Body of pancreas (tissue), 4 donors: ENCODE measurements around the gene GRIA1.

Experiments used
- CTCF ChIP-seq, 7 experiments: fragments of 450-650 bp in 4 of 7; fragments of 200-600 bp in 3 of 7; sonication (generic) in 3 of 7; IDR thresholded peaks; one replicate each; pipeline ENCODE4 v1.5.1; 2016 to 2019; ENCODE audit warnings: antibody characterized with exemption in 7 of 7
- POLR2A ChIP-seq, 3 donors: fragments of 450-650 bp; IDR thresholded peaks; one replicate each; pipeline ENCODE4 v1.6.1; 2016; ENCODE audit warnings: antibody characterized with exemption in 3 of 3, mild to moderate bottlenecking in 2 of 3

GRCh38 chr5:153702265-153702664 lies 211.8 kb downstream of the GRIA1 start:
- no peak for TF ChIP-seq POLR2A (IDR thresholded peaks at IDR 0.05)
- TF ChIP-seq CTCF (IDR thresholded peaks at IDR 0.05): no peak
